ENCODE data around the gene HS6ST1.

- TF ChIP-seq CTCF (IDR thresholded peaks at IDR 0.05) (no peak), POLR2A (IDR thresholded peaks at IDR 0.05) (no peak), POLR2AphosphoS5 (IDR thresholded peaks at IDR 0.05) (no peak)
These were observed 31.5 kb downstream of the HS6ST1 start for GRCh38 chr2:128286905-128287779.
